GM19240 (cell line): ENCODE results near the gene ABHD2.

Experiments used
- DNase-seq: peaks from one replicate; pipeline ENCODE4 v3.0.0; 2011; ENCODE audit warnings: low spot score; ENCODE audit not compliant: insufficient read length

Gene ABHD2

DNA sequence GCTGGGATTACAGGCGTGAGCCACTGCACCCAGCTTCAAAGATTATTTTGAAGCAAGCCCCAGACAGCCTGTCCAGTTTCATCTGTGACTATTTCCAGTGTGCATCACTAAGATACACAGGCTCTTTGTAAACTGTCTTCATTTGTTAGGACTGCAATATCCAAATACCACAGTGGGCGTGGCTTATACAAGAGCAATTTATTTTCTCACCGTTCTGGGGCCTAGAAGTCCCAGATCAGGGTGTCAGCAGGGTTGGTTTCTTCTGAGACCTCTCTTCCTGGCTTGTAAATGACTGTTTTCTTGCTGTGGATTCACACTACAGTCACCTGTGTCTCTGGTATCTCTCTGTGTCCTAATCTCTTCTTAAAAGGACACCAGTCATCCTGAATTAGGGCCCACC is 73.4 kb downstream of the ABHD2 start:
- no peak for DNase-seq

- no peak for DNase-seq
Measured at GRCh38 chr15:89163271-89164055, 75.2 kb downstream of the ABHD2 start.

GRCh38 chr15:89164712-89165211 is 76.5 kb downstream of the ABHD2 start:
- no peak for DNase-seq

DNA sequence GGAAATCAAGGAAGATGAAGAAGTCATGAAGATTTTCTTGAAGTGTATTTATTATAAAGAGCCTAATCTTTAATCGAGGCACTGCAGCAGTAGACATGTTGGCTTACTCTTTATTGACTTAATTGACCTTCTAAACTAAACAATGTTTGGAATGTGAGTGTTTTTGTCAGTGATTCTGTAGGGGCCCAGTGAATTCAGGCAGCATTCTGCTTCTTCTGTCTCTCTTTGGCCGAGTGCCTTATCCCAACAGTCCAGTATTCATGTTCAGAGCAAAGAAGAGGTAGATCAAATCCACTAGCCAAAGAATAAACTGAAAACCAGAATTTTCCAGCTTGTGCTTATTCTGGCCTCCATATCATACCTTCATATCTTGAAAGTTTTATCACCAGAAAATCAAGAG is 77.4 kb downstream of the ABHD2 start:
- no peak for DNase-seq

DNA sequence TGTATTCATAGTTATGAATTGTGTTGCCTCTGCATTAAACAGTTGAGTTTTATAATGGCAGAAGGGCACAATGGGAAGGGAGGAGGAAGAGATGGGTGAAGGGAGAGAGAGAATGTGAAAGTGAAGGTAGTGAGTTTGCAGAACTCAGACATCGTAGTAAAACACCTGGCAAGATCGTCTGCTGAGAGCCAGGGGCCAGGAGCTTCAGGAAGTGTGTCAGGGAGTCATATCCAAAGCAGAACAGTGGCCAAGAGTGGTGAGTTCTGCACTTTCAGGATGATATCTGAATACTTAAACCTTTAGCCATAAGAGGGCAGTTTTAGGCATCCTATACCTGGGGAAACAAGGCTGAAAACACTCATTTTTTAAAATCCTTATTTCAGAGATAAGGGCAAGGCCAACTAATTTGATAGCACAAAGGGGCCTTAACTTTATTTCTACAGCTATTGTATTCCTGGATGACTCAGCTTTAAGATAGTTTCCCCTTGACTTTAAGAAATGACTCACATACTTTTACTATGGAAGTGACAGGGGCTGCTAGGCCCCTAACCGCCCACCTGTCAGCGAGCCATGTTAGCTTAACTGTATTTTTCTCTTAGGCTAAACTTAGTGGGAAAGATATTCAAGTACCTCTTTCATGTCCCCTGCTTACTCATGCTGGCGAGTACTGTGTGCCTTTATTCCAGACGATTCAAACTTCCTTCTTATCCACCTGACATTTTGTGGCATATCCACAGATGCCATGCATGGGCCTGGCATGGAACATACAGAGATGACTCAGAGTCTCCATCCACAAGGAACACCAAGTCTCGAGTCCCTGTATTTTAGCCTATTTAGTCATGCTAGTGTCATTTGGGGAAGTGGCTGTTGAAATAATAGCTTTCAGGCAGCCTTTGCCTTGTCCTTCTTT is 79.3 kb downstream of the ABHD2 start:
- peak; percentile 45 for DNase-seq

DNA sequence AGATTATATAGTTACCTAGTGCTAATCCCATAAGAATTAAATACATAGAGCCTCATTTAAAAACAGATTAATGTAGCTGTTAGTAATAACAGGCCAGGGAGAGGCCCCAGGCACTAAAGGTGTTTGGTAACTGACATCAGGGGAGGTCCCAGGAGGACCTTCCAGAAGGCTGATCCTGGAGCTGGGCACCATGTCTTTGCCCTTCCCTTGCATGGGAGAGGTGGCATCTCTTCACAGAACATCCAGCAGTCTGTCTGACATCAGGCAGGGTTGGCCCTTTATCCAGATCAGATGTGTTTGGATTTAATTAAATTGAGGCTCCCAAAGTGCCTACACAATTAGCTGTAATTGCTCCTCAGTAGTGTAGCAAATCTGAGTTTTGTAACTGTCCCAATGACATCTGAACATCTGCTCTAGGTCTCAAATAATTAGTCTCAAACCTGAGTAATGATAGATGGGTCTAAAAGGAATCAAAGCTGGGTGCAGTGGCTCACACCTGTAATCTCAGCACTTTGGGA is 80.1 kb downstream of the ABHD2 start:
- DNase-seq = no peak

- DNase-seq = no peak
Measured at GRCh38 chr15:89170364-89170763, 82.1 kb downstream of the ABHD2 start.

DNA sequence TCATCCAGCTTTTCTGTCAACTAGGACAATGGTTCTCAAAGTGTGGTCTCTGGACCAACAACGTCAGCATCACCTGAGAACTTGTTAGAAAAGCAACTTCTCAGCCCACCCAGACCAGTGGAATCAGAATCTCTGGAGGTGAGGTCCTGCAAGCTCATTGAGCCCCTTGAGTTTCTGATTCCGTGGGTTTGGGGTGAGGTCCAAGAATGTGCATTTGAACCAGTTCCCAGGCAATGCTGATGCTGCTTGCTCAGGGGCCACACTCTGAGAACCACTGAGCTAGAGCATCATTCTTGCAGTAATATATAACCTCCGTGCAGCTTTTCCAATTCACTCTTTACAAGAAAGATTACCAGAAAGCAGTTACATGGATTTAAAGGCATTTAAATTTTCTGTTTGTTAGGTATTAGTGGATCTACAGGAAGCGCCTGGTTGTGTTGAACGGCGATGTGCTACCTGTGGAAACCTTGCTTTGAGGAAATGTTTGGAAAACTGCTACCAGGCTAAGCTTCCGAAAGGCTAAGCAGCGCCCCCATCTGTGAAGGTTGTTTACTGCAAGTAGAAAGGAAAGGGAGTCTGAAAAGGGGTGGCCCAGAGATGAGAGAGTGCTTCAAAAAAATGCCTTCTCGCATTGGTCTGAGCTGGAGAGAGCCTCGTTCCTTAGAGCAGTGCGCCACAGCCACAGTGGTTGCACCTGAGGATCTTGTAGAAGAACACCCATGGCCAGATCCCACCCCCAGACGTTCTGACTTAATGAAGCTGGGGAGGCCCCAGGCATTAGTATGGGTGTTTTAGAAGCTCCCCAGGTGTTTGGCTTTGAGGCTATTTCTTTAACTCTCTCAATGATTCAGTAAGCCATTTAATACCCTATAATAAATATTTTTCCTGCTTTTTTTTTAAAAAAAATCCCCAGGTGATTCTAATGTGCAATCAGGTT is 83.1 kb downstream of the ABHD2 start:
- DNase-seq = no peak

DNA sequence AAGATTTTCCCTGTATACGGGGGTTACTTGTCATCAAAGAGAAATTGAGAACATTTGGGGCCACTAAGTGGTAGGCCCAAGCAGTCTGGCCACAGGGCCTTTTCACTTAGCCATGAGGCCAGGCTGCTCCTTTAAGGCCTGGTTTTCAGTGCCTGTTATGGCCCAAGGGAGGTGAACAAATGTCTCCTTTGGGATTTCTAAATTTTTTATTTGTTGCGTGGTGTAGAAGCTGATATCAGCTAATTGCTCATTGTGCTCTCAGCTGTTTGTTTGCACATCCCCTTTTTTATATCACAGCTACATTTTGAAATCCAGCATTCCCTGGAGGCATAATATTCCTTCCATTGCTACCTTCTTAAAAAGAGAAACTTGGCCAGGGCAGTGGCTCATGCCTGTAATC is 84.7 kb downstream of the ABHD2 start:
- DNase-seq = no peak

- DNase-seq = no peak
Measured at GRCh38 chr15:89174476-89174875, 86.2 kb downstream of the ABHD2 start.

GRCh38 chr15:89175617-89176191 is 87.4 kb downstream of the ABHD2 start:
- no peak for DNase-seq

- DNase-seq = no peak
Measured at GRCh38 chr15:89177116-89177515, 88.9 kb downstream of the ABHD2 start.

DNA sequence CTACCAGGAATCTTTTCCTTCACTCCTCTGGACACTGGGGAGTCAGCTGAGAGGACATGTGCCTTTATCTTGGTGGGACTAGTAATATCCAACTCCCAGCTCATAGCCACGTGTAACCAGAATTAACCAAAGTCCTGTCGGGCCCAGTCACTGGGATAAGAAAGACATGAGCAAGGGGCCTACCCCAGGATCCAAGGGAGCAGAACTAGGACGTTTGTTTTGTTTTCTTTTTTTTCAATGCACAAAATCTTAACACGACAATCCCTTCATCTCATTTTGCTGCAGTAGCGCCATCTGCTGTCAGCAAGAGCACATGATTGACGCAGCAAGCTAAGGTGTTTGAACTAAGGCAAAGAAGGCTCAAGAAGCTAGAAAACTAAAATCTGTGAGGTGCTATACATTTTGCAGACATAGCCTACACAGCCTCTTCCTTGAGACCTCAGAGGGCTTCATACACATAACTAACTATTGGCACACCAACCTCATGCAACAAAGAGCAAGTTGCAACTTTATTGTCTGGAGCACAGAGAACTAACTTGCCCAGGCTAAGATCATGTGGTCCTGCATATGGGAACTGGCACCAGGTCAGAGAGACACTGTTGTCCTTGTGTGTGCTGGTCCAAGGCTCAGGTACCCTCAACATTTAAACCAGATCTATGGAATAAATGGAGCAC is 89.5 kb downstream of the ABHD2 start:
- peak; percentile 33 for DNase-seq

DNA sequence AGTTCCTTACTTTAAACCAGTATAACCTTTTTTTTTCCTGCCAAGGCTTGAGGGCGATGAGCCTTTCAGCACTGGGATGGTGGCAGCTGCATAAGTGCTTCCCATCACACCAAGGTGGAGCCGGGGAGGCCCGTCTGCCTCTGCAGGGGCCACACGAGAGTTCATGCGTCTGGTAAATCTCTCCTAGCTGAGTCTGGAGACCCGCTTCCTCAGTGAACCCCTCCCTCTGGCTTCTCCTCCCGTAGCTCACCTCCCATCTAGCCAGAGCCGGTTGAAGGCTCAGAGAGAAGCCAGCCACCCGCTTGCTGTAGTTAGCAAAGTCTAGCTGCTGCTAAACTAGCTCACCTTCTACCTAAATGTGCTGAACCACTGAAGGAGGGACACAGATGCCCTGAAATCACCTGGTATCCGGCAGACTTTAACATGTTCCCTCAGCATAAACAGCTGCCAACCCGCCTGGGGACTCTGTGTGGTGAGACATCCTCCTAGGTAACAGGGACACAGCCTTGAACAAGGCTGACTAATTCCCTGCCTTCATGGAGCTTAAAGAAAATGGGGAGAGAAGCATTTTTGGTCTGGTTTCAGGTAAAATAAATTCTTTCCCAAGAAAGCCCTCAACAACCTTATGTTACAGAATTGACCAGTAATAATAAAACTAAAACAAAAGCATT is 90.2 kb downstream of the ABHD2 start:
- DNase-seq = no peak

- DNase-seq = no peak
Measured at GRCh38 chr15:89179966-89180875, 92.0 kb downstream of the ABHD2 start.

DNA sequence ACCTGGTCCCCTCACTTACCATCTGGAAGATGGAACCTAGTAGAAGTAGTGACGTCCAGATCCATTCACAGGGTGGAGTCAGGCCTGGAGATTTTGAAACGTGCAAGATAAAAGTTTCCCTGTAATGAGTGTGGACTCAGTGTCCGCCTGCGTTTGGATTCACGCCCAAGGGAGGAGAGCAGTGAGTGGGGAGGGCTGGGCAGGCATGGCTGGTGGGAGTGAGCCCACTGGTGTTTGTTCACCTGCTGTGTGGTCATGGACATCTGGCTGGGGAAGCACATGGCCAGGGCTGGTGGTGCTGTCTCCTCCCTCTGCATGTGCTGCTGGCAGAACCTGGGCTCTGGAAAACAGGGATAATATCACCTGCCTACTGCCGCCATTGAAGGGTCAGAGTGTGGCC is 96.1 kb downstream of the ABHD2 start:
- no peak for DNase-seq

- DNase-seq = no peak
Measured at GRCh38 chr15:89184886-89185526, 96.8 kb downstream of the ABHD2 start.

DNA sequence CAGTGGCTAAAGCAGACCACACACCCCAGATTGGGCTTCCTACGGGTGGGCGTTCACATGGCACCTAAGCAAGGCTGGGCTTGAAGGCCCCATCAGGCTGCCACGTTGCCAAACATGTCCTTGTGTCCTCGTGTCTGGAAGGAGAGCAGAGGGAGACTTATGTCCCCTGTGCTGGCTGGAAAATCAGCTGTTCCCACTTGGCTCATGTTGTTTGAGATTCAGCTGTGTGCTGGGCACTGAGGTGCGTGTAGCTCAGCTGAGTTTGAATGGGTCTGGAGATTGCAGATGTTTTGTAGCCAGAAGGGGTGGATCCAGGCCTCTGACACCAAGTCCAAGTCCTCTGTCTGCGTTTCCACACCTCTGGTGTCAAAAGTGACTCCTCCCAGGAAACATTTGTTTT is 98.5 kb downstream of the ABHD2 start:
- no peak for DNase-seq
